Measurements from ENCODE around the gene SAMD14. TPM values are rescaled to one million over a fixed set of nuclear protein-coding genes. Genes with fewer than 3 reads are reported as not detected.

The SAMD14 gene
- total RNA-seq, 1 donor from 2014 or later = 6.0 TPM

- Mint-ChIP-seq H3K27ac (no peak overlapping the region), H3K27me3 (peaks cover 22% of the 10 kb centered on the region), H3K4me3 (ENCODE audit: low read depth) (no peak overlapping the region), H3K4me1 (ENCODE audit: low read depth) (peaks cover 3% of the 10 kb centered on the region), H3K9me3 (ENCODE audit: low read depth) (no peaks in the 10 kb centered on the region), H3K36me3 (ENCODE audit: insufficient read depth) (no peaks in the 10 kb centered on the region)
- no peak for TF ChIP-seq CTCF (IDR thresholded peaks at IDR 0.05; ENCODE audit: unreplicated experiment)
- DNase-seq (ENCODE audit: low spot score, unreplicated experiment) = no peak
Measured at GRCh38 chr17:50167371-50167770, 37.4 kb upstream of the SAMD14 start.

- no peaks in the 10 kb centered on the region for H3K36me3 Mint-ChIP-seq (ENCODE audit: insufficient read depth)
- TF ChIP-seq CTCF (IDR thresholded peaks at IDR 0.05; ENCODE audit: unreplicated experiment) = no peak
- H3K4me1 Mint-ChIP-seq (ENCODE audit: low read depth) = peaks cover 1% of the 10 kb centered on the region
- no peak overlapping the region for H3K27ac Mint-ChIP-seq
- no peak for DNase-seq (ENCODE audit: low spot score, unreplicated experiment)
- H3K4me3 Mint-ChIP-seq (ENCODE audit: low read depth) = no peak overlapping the region
- H3K9me3 Mint-ChIP-seq (ENCODE audit: low read depth) = no peaks in the 10 kb centered on the region
- H3K27me3 Mint-ChIP-seq = peaks cover 27% of the 10 kb centered on the region
Measured at GRCh38 chr17:50166518-50167181, 36.7 kb upstream of the SAMD14 start.

- no peaks in the 10 kb centered on the region for H3K36me3 Mint-ChIP-seq (ENCODE audit: insufficient read depth)
- peak within 1 kb of the TSS; percentile 11 for H3K27ac Mint-ChIP-seq
- no peak for TF ChIP-seq CTCF (IDR thresholded peaks at IDR 0.05; ENCODE audit: unreplicated experiment)
- H3K4me1 Mint-ChIP-seq (ENCODE audit: low read depth) = peaks cover 4% of the 10 kb centered on the region
- H3K9me3 Mint-ChIP-seq (ENCODE audit: low read depth) = no peaks in the 10 kb centered on the region
- no peak within 1 kb of the TSS for H3K4me3 Mint-ChIP-seq (ENCODE audit: low read depth)
- no peak for DNase-seq (ENCODE audit: low spot score, unreplicated experiment)
- peaks cover 29% of the 10 kb centered on the region for H3K27me3 Mint-ChIP-seq
Measured at GRCh38 chr17:50165867-50166517, 36.0 kb upstream of the SAMD14 start, which contains the start of gene SGCA. Gene SGCA, plus strand, starts transcription at chr17:50166005. Its CDS starts 36 bp downstream, at chr17:50166041.

GRCh38 chr17:50165466-50165865 is 35.5 kb upstream of the SAMD14 start:
- Mint-ChIP-seq H3K27ac (peak overlapping the region; percentile 11), H3K4me3 (ENCODE audit: low read depth) (no peak overlapping the region)
- DNase-seq (ENCODE audit: low spot score, unreplicated experiment) = no peak

GRCh38 chr17:50165066-50165465 is 35.1 kb upstream of the SAMD14 start:
- H3K4me3 Mint-ChIP-seq (ENCODE audit: low read depth) = no peak overlapping the region
- H3K27ac Mint-ChIP-seq = peak overlapping the region; percentile 11
- peaks cover 34% of the 10 kb centered on the region for H3K27me3 Mint-ChIP-seq
- H3K36me3 Mint-ChIP-seq (ENCODE audit: insufficient read depth) = no peaks in the 10 kb centered on the region
- TF ChIP-seq CTCF (IDR thresholded peaks at IDR 0.05; ENCODE audit: unreplicated experiment) = no peak
- DNase-seq (ENCODE audit: low spot score, unreplicated experiment) = no peak
- H3K4me1 Mint-ChIP-seq (ENCODE audit: low read depth) = peaks cover 7% of the 10 kb centered on the region
- no peaks in the 10 kb centered on the region for H3K9me3 Mint-ChIP-seq (ENCODE audit: low read depth)

More at GRCh38 chr17:50165466-50165865, 35.5 kb upstream of the SAMD14 start:
- TF ChIP-seq CTCF (IDR thresholded peaks at IDR 0.05; ENCODE audit: unreplicated experiment) = no peak
- Mint-ChIP-seq H3K36me3 (ENCODE audit: insufficient read depth) (no peaks in the 10 kb centered on the region), H3K9me3 (ENCODE audit: low read depth) (no peaks in the 10 kb centered on the region), H3K27me3 (peaks cover 32% of the 10 kb centered on the region), H3K4me1 (ENCODE audit: low read depth) (peaks cover 7% of the 10 kb centered on the region)

Data from progenitor cell of endocrine pancreas (in vitro differentiated cells).